KMS-11 (cell line): ENCODE data around the gene CEACAM1.
A peak's percentile ranks its signal among the peaks of the same experiment; 100 is the strongest.

Experiments
- H2AFZ ChIP-seq: fragments of 200-600 bp; sonication (generic); 2 replicates; pipeline ENCODE4 v1.6.1; 2016; ENCODE audit warnings: antibody characterized with exemption, mixed run types, low read depth
- H3K27ac ChIP-seq: fragments of 200-600 bp; sonication (generic); 2 replicates; pipeline ENCODE4 v1.6.1; 2016; ENCODE audit warnings: mild to moderate bottlenecking, mixed run types
- H3K27me3 ChIP-seq: fragments of 200-600 bp; sonication (generic); 2 replicates; pipeline ENCODE4 v1.6.1; 2017; ENCODE audit warnings: mild to moderate bottlenecking, low read depth, mixed run types, moderate library complexity; ENCODE audit not compliant: insufficient read depth
- H3K36me3 ChIP-seq: fragments of 200-600 bp; sonication (generic); 2 replicates; pipeline ENCODE4 v1.6.1; 2017; ENCODE audit warnings: mild to moderate bottlenecking, mixed run types; ENCODE audit not compliant: insufficient read depth
- H3K4me1 ChIP-seq: fragments of 200-600 bp; sonication (generic); 2 replicates; pipeline ENCODE4 v1.6.1; 2016; ENCODE audit warnings: mild to moderate bottlenecking, low read depth, mixed run types; ENCODE audit not compliant: poor library complexity, severe bottlenecking
- H3K4me2 ChIP-seq: fragments of 200-600 bp; sonication (generic); 2 replicates; pipeline ENCODE4 v1.7.0; 2016; ENCODE audit warnings: mild to moderate bottlenecking, mixed run types
- H3K4me3 ChIP-seq: fragments of 200-600 bp; sonication (generic); IDR thresholded peaks from 2 replicates; pipeline ENCODE4 v1.6.1; 2017; ENCODE audit warnings: low read depth, low read length, mixed read lengths; ENCODE audit not compliant: insufficient read depth
- H3K79me2 ChIP-seq: fragments of 200-600 bp; sonication (generic); 2 replicates; pipeline ENCODE4 v1.6.1; 2016; ENCODE audit warnings: low read depth, mixed run types; ENCODE audit not compliant: insufficient read depth
- H3K9ac ChIP-seq: fragments of 200-600 bp; sonication (generic); 2 replicates; pipeline ENCODE4 v1.6.1; 2016; ENCODE audit warnings: mild to moderate bottlenecking, mixed run types
- H4K20me1 ChIP-seq: fragments of 200-600 bp; sonication (generic); 2 replicates; pipeline ENCODE4 v1.6.1; 2016; ENCODE audit warnings: mild to moderate bottlenecking, mixed run types; ENCODE audit not compliant: insufficient read depth
- TF ChIP-seq, protein P1 (sequence below): fragments of 200-600 bp; sonication (generic); conservative IDR thresholded peaks from 2 replicates; pipeline ENCODE4 v1.6.1; 2017; ENCODE audit warnings: low read depth, mild to moderate bottlenecking, antibody characterized with exemption, low read length, moderate library complexity, mixed read lengths

CEACAM1 gene

DNA sequence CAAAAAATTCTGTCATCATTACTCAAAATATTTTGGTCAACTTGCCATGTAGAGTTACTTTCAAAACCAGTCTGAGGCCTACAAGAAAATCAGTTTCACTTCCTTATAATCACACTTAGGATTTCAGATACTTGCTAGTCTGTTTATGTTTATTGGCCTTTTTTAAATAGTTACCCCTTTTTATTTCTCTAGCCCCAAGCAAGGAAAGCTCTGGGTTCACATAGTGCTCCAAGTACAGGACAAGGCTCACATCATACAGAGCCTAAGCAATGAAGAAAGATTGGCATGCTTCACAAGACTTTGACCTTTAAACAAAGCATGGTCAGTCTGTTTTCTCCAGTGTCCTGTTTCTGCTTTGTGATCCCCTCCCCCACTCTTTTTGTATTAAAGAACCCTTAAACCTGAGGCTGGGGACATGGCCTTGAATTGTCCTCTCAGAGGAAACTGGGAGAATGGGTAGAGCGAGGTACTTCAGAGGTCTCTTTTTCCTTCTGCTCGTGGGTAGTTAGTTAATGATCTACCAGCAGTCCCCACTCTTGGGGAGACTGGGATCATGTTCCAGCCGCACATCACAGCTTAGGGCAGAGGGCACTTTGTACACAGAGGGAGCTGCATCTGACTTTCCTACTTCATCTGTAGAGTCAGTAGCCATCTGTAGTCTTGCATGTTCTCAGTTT is 30.7 kb downstream of the CEACAM1 start:
- Histone ChIP-seq H3K4me2 (peak overlapping the region; percentile 8; the same call in 1 of the 2 replicates), H3K27ac (no peak overlapping the region)

DNA sequence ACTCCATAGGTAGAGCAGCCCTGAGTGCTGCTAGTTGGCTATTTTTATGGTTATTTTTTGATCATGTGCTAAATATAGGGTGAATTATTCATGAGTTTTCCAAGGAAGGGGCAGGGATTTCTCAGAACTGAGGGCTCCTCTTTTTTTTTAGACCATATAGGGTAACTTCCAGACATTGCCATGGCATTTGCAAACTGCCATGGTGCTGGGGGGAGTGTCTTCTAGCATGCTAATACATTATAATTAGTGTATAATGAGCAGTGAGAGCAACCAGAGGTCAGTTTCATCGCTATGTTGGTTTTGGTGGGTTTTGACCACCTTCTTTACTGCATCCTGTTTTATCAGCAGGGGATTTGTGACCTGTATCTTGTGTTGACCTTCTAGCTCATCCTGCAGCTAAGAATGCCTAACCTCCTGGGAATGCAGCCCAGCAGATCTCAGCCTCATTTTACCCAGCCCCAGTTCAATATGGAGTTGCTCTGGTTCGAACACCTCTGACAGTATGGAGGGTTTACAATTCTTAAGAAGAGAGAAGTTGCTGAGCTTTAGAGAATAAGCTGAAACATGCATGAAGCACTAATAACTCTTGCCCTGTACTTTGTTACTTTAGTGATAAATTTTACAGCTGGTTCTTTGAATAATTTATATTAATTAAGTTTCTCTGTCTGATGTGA is 31.7 kb downstream of the CEACAM1 start:
- Histone ChIP-seq H3K4me3 (no peak overlapping the region), H3K27me3 (no peaks in the 10 kb centered on the region), H3K4me2 (no peak overlapping the region), H3K36me3 (no peaks in the 10 kb centered on the region), H3K27ac (no peak overlapping the region), H3K4me1 (peaks cover 13% of the 10 kb centered on the region), H3K79me2 (no peaks in the 10 kb centered on the region), H4K20me1 (no peaks in the 10 kb centered on the region), H2AFZ (no peak overlapping the region), H3K9ac (no peak overlapping the region)
- TF ChIP-seq, protein P1, sequence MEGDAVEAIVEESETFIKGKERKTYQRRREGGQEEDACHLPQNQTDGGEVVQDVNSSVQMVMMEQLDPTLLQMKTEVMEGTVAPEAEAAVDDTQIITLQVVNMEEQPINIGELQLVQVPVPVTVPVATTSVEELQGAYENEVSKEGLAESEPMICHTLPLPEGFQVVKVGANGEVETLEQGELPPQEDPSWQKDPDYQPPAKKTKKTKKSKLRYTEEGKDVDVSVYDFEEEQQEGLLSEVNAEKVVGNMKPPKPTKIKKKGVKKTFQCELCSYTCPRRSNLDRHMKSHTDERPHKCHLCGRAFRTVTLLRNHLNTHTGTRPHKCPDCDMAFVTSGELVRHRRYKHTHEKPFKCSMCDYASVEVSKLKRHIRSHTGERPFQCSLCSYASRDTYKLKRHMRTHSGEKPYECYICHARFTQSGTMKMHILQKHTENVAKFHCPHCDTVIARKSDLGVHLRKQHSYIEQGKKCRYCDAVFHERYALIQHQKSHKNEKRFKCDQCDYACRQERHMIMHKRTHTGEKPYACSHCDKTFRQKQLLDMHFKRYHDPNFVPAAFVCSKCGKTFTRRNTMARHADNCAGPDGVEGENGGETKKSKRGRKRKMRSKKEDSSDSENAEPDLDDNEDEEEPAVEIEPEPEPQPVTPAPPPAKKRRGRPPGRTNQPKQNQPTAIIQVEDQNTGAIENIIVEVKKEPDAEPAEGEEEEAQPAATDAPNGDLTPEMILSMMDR = no peak

More for the DNA sequence above, 30.7 kb downstream of the CEACAM1 start:
- TF ChIP-seq, protein P1 = no peak
- Histone ChIP-seq H3K79me2 (no peaks in the 10 kb centered on the region), H3K27me3 (no peaks in the 10 kb centered on the region), H2AFZ (no peak overlapping the region), H4K20me1 (no peaks in the 10 kb centered on the region), H3K9ac (no peak overlapping the region), H3K4me1 (peaks cover 13% of the 10 kb centered on the region), H3K4me3 (no peak overlapping the region), H3K36me3 (no peaks in the 10 kb centered on the region)

DNA sequence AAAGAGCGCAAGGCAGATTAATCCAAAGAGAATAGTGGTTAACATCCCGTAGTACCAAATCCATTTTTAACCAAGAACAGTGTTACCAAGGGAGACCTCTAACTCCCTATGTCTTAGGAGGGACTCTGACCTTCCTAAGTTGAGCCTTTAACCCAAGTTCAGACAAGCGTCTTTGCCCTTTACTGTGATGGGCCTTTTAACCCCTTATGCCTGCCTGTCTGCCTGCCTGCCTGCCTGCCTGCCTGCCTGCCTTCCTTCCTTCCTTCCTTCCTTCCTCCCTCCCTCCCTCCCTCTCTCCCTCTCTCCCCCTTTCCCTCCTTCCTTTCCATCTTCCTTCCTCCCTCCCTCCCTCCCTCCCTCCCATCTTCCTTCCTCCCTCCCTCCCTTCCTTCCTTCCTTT is 32.6 kb downstream of the CEACAM1 start:
- Histone ChIP-seq H4K20me1 (no peaks in the 10 kb centered on the region), H3K79me2 (no peaks in the 10 kb centered on the region), H3K4me1 (peaks cover 13% of the 10 kb centered on the region), H3K4me2 (no peak overlapping the region), H3K27me3 (no peaks in the 10 kb centered on the region), H3K36me3 (no peaks in the 10 kb centered on the region), H3K9ac (no peak overlapping the region), H2AFZ (no peak overlapping the region), H3K4me3 (no peak overlapping the region), H3K27ac (no peak overlapping the region)
- TF ChIP-seq, protein P1 = no peak

DNA sequence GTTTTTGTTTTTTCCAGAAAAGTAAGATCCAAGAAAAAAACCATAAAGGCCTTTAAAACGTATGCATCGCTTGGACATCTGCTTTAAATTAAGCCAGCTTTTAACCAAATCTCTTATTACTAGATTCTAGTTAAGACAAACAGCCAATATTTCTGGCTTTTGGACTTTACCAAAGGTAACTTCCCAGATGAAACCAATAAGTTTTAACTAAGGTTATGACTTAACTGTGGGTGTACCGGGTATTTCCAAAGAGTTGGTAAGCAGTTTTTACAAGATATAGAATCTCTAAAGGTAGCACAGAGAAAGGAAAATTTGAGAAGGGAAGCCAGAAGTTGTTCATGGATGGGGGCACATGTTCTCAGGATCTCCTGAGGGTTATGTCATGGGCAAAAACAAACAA is 34.0 kb downstream of the CEACAM1 start:
- H3K4me1 ChIP-seq = peaks cover 13% of the 10 kb centered on the region
- no peaks in the 10 kb centered on the region for H4K20me1 ChIP-seq
- no peaks in the 10 kb centered on the region for H3K79me2 ChIP-seq
- no peaks in the 10 kb centered on the region for H3K27me3 ChIP-seq
- TF ChIP-seq, protein P1 = no peak
- H3K9ac ChIP-seq = no peak overlapping the region
- H3K36me3 ChIP-seq = no peaks in the 10 kb centered on the region
- H2AFZ ChIP-seq = no peak overlapping the region
- H3K4me2 ChIP-seq = no peak overlapping the region
- no peak overlapping the region for H3K4me3 ChIP-seq
- no peak overlapping the region for H3K27ac ChIP-seq
